ENCODE data around the gene LIMS1. TPM values are rescaled to one million over a fixed set of nuclear protein-coding genes. Genes with fewer than 3 reads are reported as not detected.
"Not testable (repeated sequence)": the region's sequence is repeated elsewhere in the genome, so short reads cannot be mapped to it uniquely, and the experiment has no call there.

LIMS1 gene
- total RNA-seq, 8 experiments from 2014 or later: 8.5 to 38.3 (median 20.7) TPM

GRCh38 chr2:108716971-108717370, 182.7 kb downstream of the LIMS1 start:
- WGBS, 10 experiments: 44 to 100% (median 79%) methylated on average over 1 to 6 of the region's 6 CpGs; no CpG with 5 or more reads in 4 of the 10 experiments
- ATAC-seq (replicated peaks in 6 of 8); H3K4me1 ChIP-seq (replicated peaks in 1 of 2); H3K27ac ChIP-seq; in situ Hi-C loops (cut with MboI; ENCODE audit: low pct_unique_long_range_greater_than_20kb in 2 of 9, low sequenced_read_pairs in 9 of 9, unreplicated experiment in 9 of 9); H3K4me3 ChIP-seq: not testable (repeated sequence)

DNA sequence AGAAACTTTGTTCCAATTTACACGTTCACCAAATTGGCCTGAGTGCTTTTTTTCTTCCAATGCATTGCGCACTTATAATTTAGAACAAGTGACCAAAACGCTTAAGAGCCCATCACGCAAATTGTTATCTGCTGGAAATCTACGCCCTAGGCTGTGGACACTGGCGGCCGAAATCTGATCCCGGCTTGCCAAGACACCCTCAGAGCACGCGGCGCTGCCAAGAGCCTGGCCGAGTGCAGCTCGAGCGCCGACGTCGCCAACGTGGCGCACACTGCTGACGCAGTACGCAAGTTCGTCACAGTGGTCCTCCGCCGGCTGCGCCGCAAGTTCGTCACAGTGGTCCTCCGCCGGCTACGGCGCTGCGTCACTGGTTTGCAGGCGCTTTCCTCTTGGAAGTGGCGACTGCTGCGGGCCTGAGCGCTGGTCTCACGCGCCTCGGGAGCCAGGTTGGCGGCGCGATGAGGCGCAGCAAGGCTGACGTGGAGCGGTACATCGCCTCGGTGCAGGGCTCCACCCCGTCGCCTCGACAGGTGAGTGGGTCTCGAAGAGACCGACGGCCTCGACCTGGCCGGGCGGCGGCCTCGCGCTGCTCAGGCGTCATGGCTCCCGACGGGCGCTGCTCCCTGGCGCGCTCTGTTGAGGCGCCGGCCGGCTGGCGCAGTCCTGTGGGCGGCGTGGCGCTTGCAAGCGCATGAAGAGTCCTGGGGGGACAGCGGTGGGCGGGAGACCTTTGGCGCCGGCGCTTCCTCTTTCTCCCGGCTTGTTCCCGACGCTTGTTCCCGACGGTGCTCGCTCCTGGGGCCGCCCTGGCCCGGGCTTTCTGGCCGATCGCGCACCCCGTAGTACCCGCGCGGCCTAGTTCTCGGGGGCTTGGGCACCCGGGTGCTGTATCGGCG, 185.1 kb downstream of the LIMS1 start, which contains the start of gene RANBP2:
Gene RANBP2, plus strand, starts transcription at position 334 of the 896 bp plus-strand sequence. Its CDS starts 125 bp downstream, at position 459.
- ATAC-seq (replicated peaks in 6 of 8): peak; percentile 96 to 98 (median 98)
- WGBS, 10 experiments: 0 to 33% (median 15%) methylated on average over 1 to 27 of the region's 97 CpGs; no CpG with 5 or more reads in 2 of the 10 experiments
- in situ Hi-C loops (cut with MboI; ENCODE audit: low pct_unique_long_range_greater_than_20kb in 2 of 9, low sequenced_read_pairs in 9 of 9, unreplicated experiment in 9 of 9): no loop called here
- Histone ChIP-seq H3K27ac (peak within 1 kb of the TSS; percentile 96 to 97), H3K4me3 (peak within 1 kb of the TSS; percentile 56 to 90 (median 78)), H3K4me1 (replicated peaks in 1 of 2) (peaks cover 7 to 9% of the 10 kb centered on the region in 2 donors)

DNA sequence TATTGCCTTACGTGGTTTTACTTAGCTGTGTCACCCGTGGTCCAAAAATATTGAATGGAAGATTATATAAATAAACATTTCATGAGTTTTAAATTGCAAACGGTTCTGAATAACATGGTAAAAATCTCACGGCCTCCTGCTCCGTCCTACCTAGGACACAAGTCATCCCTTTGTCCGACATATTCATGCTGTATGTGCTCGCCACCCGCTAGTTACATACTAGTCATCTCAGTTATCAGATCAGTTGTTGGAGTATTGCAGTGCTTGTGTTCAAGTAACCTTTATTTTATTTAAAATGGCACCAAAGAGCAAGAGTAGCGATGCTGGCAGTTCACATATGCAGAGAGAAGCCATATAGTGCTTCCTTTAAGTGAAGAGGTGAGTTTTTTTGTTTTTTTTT, 191.8 kb downstream of the LIMS1 start:
- WGBS, 10 experiments: 20 to 100% (median 90%) methylated on average over 1 to 8 of the region's 9 CpGs; no CpG with 5 or more reads in 1 of the 10 experiments
- ATAC-seq (replicated peaks in 6 of 8); H3K4me1 ChIP-seq (replicated peaks in 1 of 2); H3K4me3 ChIP-seq; in situ Hi-C loops (cut with MboI; ENCODE audit: low pct_unique_long_range_greater_than_20kb in 2 of 9, low sequenced_read_pairs in 9 of 9, unreplicated experiment in 9 of 9); H3K27ac ChIP-seq: not testable (repeated sequence)

- in situ Hi-C loops (cut with MboI; ENCODE audit: low pct_unique_long_range_greater_than_20kb in 2 of 9, low sequenced_read_pairs in 9 of 9, unreplicated experiment in 9 of 9); H3K27ac ChIP-seq: not testable (repeated sequence)
- 80 to 100% (median 80%) methylated on average over 1 of the region's 6 CpGs; no CpG with 5 or more reads in 7 of the 10 experiments for WGBS, 10 experiments
These were observed 200.4 kb downstream of the LIMS1 start for GRCh38 chr2:108734656-108735055.

More at GRCh38 chr2:108734656-108735055, 200.4 kb downstream of the LIMS1 start:
- not testable (repeated sequence) for H3K4me3 ChIP-seq; H3K4me1 ChIP-seq (replicated peaks in 1 of 2); ATAC-seq (replicated peaks in 6 of 8)

Other genes with a start within 250 kb of the LIMS1 start
- 1 to 10 TPM in 4 of 8 experiments, under 1 TPM in 4; 0.21 to 6.6 (median 1.4) TPM for gene SULT1C2, start 245.6 kb upstream of the LIMS1 start, total RNA-seq
- gene SULT1C4, start 156.5 kb upstream of the LIMS1 start, total RNA-seq: 10 to 100 TPM in 1 of 8 experiments, 1 to 10 TPM in 5, under 1 TPM in 2; 0.20 to 26.9 (median 2.0) TPM
- 10 to 100 TPM; 17.5 to 57.6 (median 38.6) TPM for gene GCC2, start 85.3 kb upstream of the LIMS1 start, total RNA-seq
- gene RANBP2, start 185.0 kb downstream of the LIMS1 start, total RNA-seq: 10 to 100 TPM; 45.3 to 87.3 (median 63.9) TPM